ENCODE results near the gene HHEX.

Gene HHEX

GRCh38 chr10:92693534-92693893, 3.8 kb downstream of the HHEX start:
- DNase-seq: no peak

- no peak for DNase-seq
Observed at GRCh38 chr10:92695679-92696605, 6.2 kb downstream of the HHEX start.

GRCh38 chr10:92696606-92697383, 7.0 kb downstream of the HHEX start:
- DNase-seq: no peak

- DNase-seq: no peak
Observed at GRCh38 chr10:92697663-92698511, 8.1 kb downstream of the HHEX start.

GRCh38 chr10:92699193-92699517, 9.4 kb downstream of the HHEX start:
- DNase-seq: no peak

- DNase-seq: peak; percentile 50
Observed at GRCh38 chr10:92699518-92700381, 10.0 kb downstream of the HHEX start.

- DNase-seq: no peak
Observed at GRCh38 chr10:92702301-92702916, 12.7 kb downstream of the HHEX start.

GRCh38 chr10:92712016-92712889, 22.5 kb downstream of the HHEX start:
- no peak for DNase-seq

- no peak for DNase-seq
Observed at GRCh38 chr10:92714152-92714845, 24.5 kb downstream of the HHEX start.

- no peak for DNase-seq
Observed at GRCh38 chr10:92714872-92715271, 25.1 kb downstream of the HHEX start.

- no peak for DNase-seq
Observed at GRCh38 chr10:92719991-92720830, 30.5 kb downstream of the HHEX start.

- no peak for DNase-seq
Observed at GRCh38 chr10:92720831-92721165, 31.0 kb downstream of the HHEX start.

- DNase-seq: no peak
Observed at GRCh38 chr10:92722349-92722748, 32.6 kb downstream of the HHEX start.

- DNase-seq: no peak
Observed at GRCh38 chr10:92727141-92727540, 37.4 kb downstream of the HHEX start.

- no peak for DNase-seq
Observed at GRCh38 chr10:92727550-92727949, 37.8 kb downstream of the HHEX start.

GRCh38 chr10:92729886-92730285, 40.1 kb downstream of the HHEX start:
- DNase-seq: no peak

- DNase-seq: no peak
Observed at GRCh38 chr10:92732958-92733357, 43.2 kb downstream of the HHEX start.

- no peak for DNase-seq
Observed at GRCh38 chr10:92734301-92734700, 44.5 kb downstream of the HHEX start.

GRCh38 chr10:92735938-92736337, 46.2 kb downstream of the HHEX start:
- no peak for DNase-seq

Data from right hindlimb (tissue), 1 donor.